Hair follicle dermal papilla cell (primary cell): ENCODE measurements around the gene ESRRB. TPM values are rescaled to one million over a fixed set of nuclear protein-coding genes. Genes with fewer than 3 reads are reported as not detected.

Source experiments
- total RNA-seq: library from RNA; depleted of rRNA; stranded (reverse); fragments of >200 nt; gene quantifications from 2 replicates; pipeline ENCODE4 v1.2.3, GENCODE V29; 2012

ESRRB gene
- under 0.01 TPM in 1 of 2 replicates, not detected in the other for total RNA-seq

GRCh38 chr14:76375947-76376404, at the start of gene ESRRB:
Gene ESRRB (plus strand): TSS chr14:76376137. CDS start chr14:76376402, 265 bp downstream.

Other genes with a start within 250 kb of the ESRRB start
- gene GPATCH2L, start 224.2 kb upstream of the ESRRB start, total RNA-seq = 70.3 and 72.2 TPM in 2 replicates